ENCODE measurements around the gene BCAR1. TPM values are rescaled to one million over a fixed set of nuclear protein-coding genes. Genes with fewer than 3 reads are reported as not detected.
"Not testable (repeated sequence)": the region's sequence is repeated elsewhere in the genome, so short reads cannot be mapped to it uniquely, and the experiment has no call there.

Gene BCAR1
- total and polyA plus RNA-seq, 3 donors from 2014 or later = 83.8 to 201 (median 139) TPM

GRCh38 chr16:75280331-75280804 is 28.9 kb upstream of the BCAR1 start:
- Histone ChIP-seq H3K4me3 (no peak overlapping the region), H3K4me1 (peaks cover 2% of the 10 kb centered on the region), H3K27ac (no peak overlapping the region), H3K27me3 (no peaks in the 10 kb centered on the region), H3K9me3 (no peaks in the 10 kb centered on the region), H3K36me3 (ENCODE audit: low read depth, missing control alignments) (no peaks in the 10 kb centered on the region)
- TF ChIP-seq POLR2A (IDR thresholded peaks at IDR 0.05) = no peak
- no peak for TF ChIP-seq CTCF (IDR thresholded peaks at IDR 0.05)
- intact Hi-C loops (cut with DNase I; ENCODE audit: low total_unique reads) = no loop called here
- 83 to 92% methylated on average over 8 of the region's 8 CpGs for WGBS, 2 donors
- DNase-seq = no peak

GRCh38 chr16:75279305-75279704 is 27.9 kb upstream of the BCAR1 start:
- intact Hi-C loops (cut with DNase I; ENCODE audit: low total_unique reads) = no loop called here
- WGBS, 2 donors = 49 to 62% methylated on average over 10 of the region's 10 CpGs
- DNase-seq = no peak
- H3K4me3 ChIP-seq = no peak overlapping the region
- H3K4me1 ChIP-seq = peaks cover 2% of the 10 kb centered on the region
- TF ChIP-seq POLR2A (IDR thresholded peaks at IDR 0.05) = no peak
- no peak for TF ChIP-seq CTCF (IDR thresholded peaks at IDR 0.05)
- H3K9me3 ChIP-seq = no peaks in the 10 kb centered on the region
- no peaks in the 10 kb centered on the region for H3K27me3 ChIP-seq
- no peaks in the 10 kb centered on the region for H3K36me3 ChIP-seq (ENCODE audit: low read depth, missing control alignments)
- H3K27ac ChIP-seq = no peak overlapping the region

- 87 to 90% methylated on average over 21 to 23 of the region's 23 CpGs for WGBS, 2 donors
- Histone ChIP-seq H3K27me3 (no peaks in the 10 kb centered on the region), H3K4me1 (no peaks in the 10 kb centered on the region), H3K27ac (no peak overlapping the region), H3K36me3 (ENCODE audit: low read depth, missing control alignments) (no peaks in the 10 kb centered on the region), H3K4me3 (no peak overlapping the region), H3K9me3 (no peaks in the 10 kb centered on the region)
- intact Hi-C loops (cut with DNase I; ENCODE audit: low total_unique reads) = no loop called here
- TF ChIP-seq CTCF (IDR thresholded peaks at IDR 0.05) (no peak), POLR2A (IDR thresholded peaks at IDR 0.05) (no peak)
- no peak for DNase-seq
Measured at GRCh38 chr16:75273054-75273925, 21.9 kb upstream of the BCAR1 start.

GRCh38 chr16:75272629-75273028 is 21.2 kb upstream of the BCAR1 start:
- DNase-seq; H3K4me1 ChIP-seq; H3K27ac ChIP-seq; H3K9me3 ChIP-seq; H3K36me3 ChIP-seq (ENCODE audit: low read depth, missing control alignments); H3K27me3 ChIP-seq; intact Hi-C loops (cut with DNase I; ENCODE audit: low total_unique reads); H3K4me3 ChIP-seq: not testable (repeated sequence)
- 84 to 90% methylated on average over 10 of the region's 10 CpGs for WGBS, 2 donors

GRCh38 chr16:75272097-75272551 is 20.7 kb upstream of the BCAR1 start:
- TF ChIP-seq CTCF (IDR thresholded peaks at IDR 0.05) = no peak
- TF ChIP-seq POLR2A (IDR thresholded peaks at IDR 0.05) = no peak
- intact Hi-C loops (cut with DNase I; ENCODE audit: low total_unique reads) = no loop called here
- no peak overlapping the region for H3K4me3 ChIP-seq
- H3K36me3 ChIP-seq (ENCODE audit: low read depth, missing control alignments) = no peaks in the 10 kb centered on the region
- no peak for DNase-seq
- no peaks in the 10 kb centered on the region for H3K4me1 ChIP-seq
- H3K27ac ChIP-seq = no peak overlapping the region
- WGBS, 2 donors = 51 to 78% methylated on average over 10 to 12 of the region's 12 CpGs
- no peaks in the 10 kb centered on the region for H3K27me3 ChIP-seq
- no peaks in the 10 kb centered on the region for H3K9me3 ChIP-seq
